Smooth muscle cell (in vitro differentiated cells): ENCODE measurements around the gene MMP2. TPM values are rescaled to one million over a fixed set of nuclear protein-coding genes. Genes with fewer than 3 reads are reported as not detected.

Source experiments
- DNase-seq: peaks from one replicate; lab custom pipeline; 2025; ENCODE audit not compliant: unreplicated experiment; lab: John Stamatoyannopoulos, UW
- H2AFZ ChIP-seq: fragments of 200-600 bp; sonication (generic); 2 replicates; pipeline ENCODE4 v1.6.0; 2016; ENCODE audit warnings: antibody characterized with exemption, low read depth, mild to moderate bottlenecking
- H3F3A ChIP-seq: fragments of 200-600 bp; sonication (generic); 2 replicates; pipeline ENCODE4 v1.6.0; 2017; ENCODE audit warnings: antibody characterized with exemption, low read depth
- H3K27ac ChIP-seq: fragments of 200-600 bp; sonication (generic); 2 replicates; pipeline ENCODE4 v1.5.1; 2016; ENCODE audit warnings: low read depth, mild to moderate bottlenecking
- H3K27me3 ChIP-seq: fragments of 200-600 bp; sonication (generic); 2 replicates; pipeline ENCODE4 v1.6.1; 2016; ENCODE audit warnings: low read depth, mild to moderate bottlenecking
- H3K36me3 ChIP-seq: fragments of 200-600 bp; sonication (generic); 2 replicates; pipeline ENCODE4 v1.5.1; 2016; ENCODE audit warnings: low read depth
- H3K4me1 ChIP-seq: fragments of 200-600 bp; sonication (generic); 2 replicates; pipeline ENCODE4 v1.5.1; 2016; ENCODE audit warnings: low read depth
- H3K4me2 ChIP-seq: fragments of 200-600 bp; sonication (generic); 2 replicates; pipeline ENCODE4 v1.6.0; 2016; ENCODE audit warnings: mild to moderate bottlenecking
- H3K4me3 ChIP-seq: fragments of 200-600 bp; sonication (generic); 2 replicates; pipeline ENCODE4 v1.5.1; 2016; ENCODE audit warnings: mild to moderate bottlenecking
- H3K79me2 ChIP-seq: fragments of 200-600 bp; sonication (generic); 2 replicates; pipeline ENCODE4 v1.6.0; 2016; ENCODE audit warnings: low read depth, mild to moderate bottlenecking
- H3K9ac ChIP-seq: fragments of 200-600 bp; sonication (generic); 2 replicates; pipeline ENCODE4 v1.6.0; 2016; ENCODE audit warnings: low read depth
- H3K9me3 ChIP-seq: fragments of 200-600 bp; sonication (generic); replicated peaks from 2 replicates; pipeline ENCODE4 v1.5.1; 2016; ENCODE audit warnings: low read depth
- H4K20me1 ChIP-seq: fragments of 200-600 bp; sonication (generic); 2 replicates; pipeline ENCODE4 v1.6.0; 2016; ENCODE audit warnings: low read depth
- CTCF ChIP-seq: fragments of 200-600 bp; sonication (generic); IDR thresholded peaks from 2 replicates; pipeline ENCODE4 v1.5.1; 2017; ENCODE audit warnings: borderline replicate concordance, mild to moderate bottlenecking, antibody characterized with exemption; ENCODE audit not compliant: insufficient read depth, poor library complexity, severe bottlenecking
- WGBS: methylation state at CpG from one replicate; pipeline ENCODE4 v1.1.7; 2016; ENCODE audit warnings: low lambda C conversion rate; 5-methylcytosine and 5-hydroxymethylcytosine counted together
- polyA plus RNA-seq: library from polyadenylated mRNA; unstranded; fragments of >200 nt; fragmentation: Nextera tagmentation; extraction: Ambion mirVana; gene quantifications from 2 replicates; pipeline ENCODE4 v1.2.1, GENCODE V29; 2016
- total RNA-seq: library from RNA; depleted of rRNA; stranded (reverse); fragments of >200 nt; gene quantifications from 2 replicates; pipeline ENCODE4 v1.2.3, GENCODE V29; 2014

The MMP2 gene
- total and polyA plus RNA-seq, 2 experiments from 2014 or later, result 431 to 746 TPM

- Histone ChIP-seq H3K9me3 (peaks cover 5% of the 10 kb centered on the region), H3K4me1 (no peaks in the 10 kb centered on the region), H3K27me3 (no peaks in the 10 kb centered on the region), H3K36me3 (peaks cover 21% of the 10 kb centered on the region), H3K4me2 (no peak overlapping the region), H3K4me3 (no peak overlapping the region), H2AFZ (no peak overlapping the region), H3K79me2 (peaks cover 48% of the 10 kb centered on the region), H3K9ac (no peak overlapping the region), H4K20me1 (no peaks in the 10 kb centered on the region), H3F3A (no peaks in the 10 kb centered on the region), H3K27ac (peak overlapping the region; percentile 68)
- 92% methylated on average over 5 of the region's 5 CpGs for WGBS
- no peak for DNase-seq
- TF ChIP-seq CTCF, result no peak
These were observed 34.6 kb downstream of the MMP2 start for GRCh38 chr16:55513616-55514015.

GRCh38 chr16:55515111-55515510, 36.1 kb downstream of the MMP2 start:
- H3K27ac ChIP-seq, result peak overlapping the region; percentile 68
- no peaks in the 10 kb centered on the region for H4K20me1 ChIP-seq
- WGBS, result 72% methylated on average over 1 of the region's 1 CpG
- no peak overlapping the region for H3K4me2 ChIP-seq
- H3K27me3 ChIP-seq, result no peaks in the 10 kb centered on the region
- no peak overlapping the region for H2AFZ ChIP-seq
- no peak overlapping the region for H3K4me3 ChIP-seq
- no peak for TF ChIP-seq CTCF
- H3F3A ChIP-seq, result no peaks in the 10 kb centered on the region
- no peaks in the 10 kb centered on the region for H3K4me1 ChIP-seq
- H3K79me2 ChIP-seq, result peaks cover 49% of the 10 kb centered on the region
- peaks cover 5% of the 10 kb centered on the region for H3K9me3 ChIP-seq
- H3K36me3 ChIP-seq, result peaks cover 21% of the 10 kb centered on the region
- no peak for DNase-seq
- H3K9ac ChIP-seq, result peak overlapping the region; percentile 9

GRCh38 chr16:55521792-55522191, 42.8 kb downstream of the MMP2 start:
- H3K27ac ChIP-seq, result no peak overlapping the region
- peaks cover 16% of the 10 kb centered on the region for H3K79me2 ChIP-seq
- DNase-seq, result no peak
- no peaks in the 10 kb centered on the region for H3F3A ChIP-seq
- H3K27me3 ChIP-seq, result no peaks in the 10 kb centered on the region
- H3K4me1 ChIP-seq, result no peaks in the 10 kb centered on the region
- H3K9me3 ChIP-seq, result peaks cover 10% of the 10 kb centered on the region
- H3K36me3 ChIP-seq, result peaks cover 21% of the 10 kb centered on the region
- no peak overlapping the region for H3K9ac ChIP-seq
- WGBS, result 0% methylated on average over 1 of the region's 1 CpG
- no peak for TF ChIP-seq CTCF
- H3K4me2 ChIP-seq, result no peak overlapping the region
- peaks cover 3% of the 10 kb centered on the region for H4K20me1 ChIP-seq
- no peak overlapping the region for H2AFZ ChIP-seq
- no peak overlapping the region for H3K4me3 ChIP-seq

- no peak for DNase-seq
- H2AFZ ChIP-seq, result no peak overlapping the region
- peaks cover 10% of the 10 kb centered on the region for H3K9me3 ChIP-seq
- TF ChIP-seq CTCF, result no peak
- 75% methylated on average over 2 of the region's 2 CpGs for WGBS
- no peaks in the 10 kb centered on the region for H3F3A ChIP-seq
- H3K4me1 ChIP-seq, result no peaks in the 10 kb centered on the region
- no peak overlapping the region for H3K27ac ChIP-seq
- peaks cover 8% of the 10 kb centered on the region for H3K36me3 ChIP-seq
- H3K79me2 ChIP-seq, result peaks cover 3% of the 10 kb centered on the region
- H3K27me3 ChIP-seq, result no peaks in the 10 kb centered on the region
- H3K4me2 ChIP-seq, result no peak overlapping the region
- no peak overlapping the region for H3K4me3 ChIP-seq
- H3K9ac ChIP-seq, result no peak overlapping the region
- H4K20me1 ChIP-seq, result peaks cover 3% of the 10 kb centered on the region
These were observed 47.4 kb downstream of the MMP2 start for GRCh38 chr16:55526441-55526840.
